ENCODE results near the gene CASTOR1. TPM values are rescaled to one million over a fixed set of nuclear protein-coding genes. Genes with fewer than 3 reads are reported as not detected.

CASTOR1 gene
- total and polyA plus RNA-seq, 4 donors = 12.6 to 26.5 (median 15.3) TPM

DNA sequence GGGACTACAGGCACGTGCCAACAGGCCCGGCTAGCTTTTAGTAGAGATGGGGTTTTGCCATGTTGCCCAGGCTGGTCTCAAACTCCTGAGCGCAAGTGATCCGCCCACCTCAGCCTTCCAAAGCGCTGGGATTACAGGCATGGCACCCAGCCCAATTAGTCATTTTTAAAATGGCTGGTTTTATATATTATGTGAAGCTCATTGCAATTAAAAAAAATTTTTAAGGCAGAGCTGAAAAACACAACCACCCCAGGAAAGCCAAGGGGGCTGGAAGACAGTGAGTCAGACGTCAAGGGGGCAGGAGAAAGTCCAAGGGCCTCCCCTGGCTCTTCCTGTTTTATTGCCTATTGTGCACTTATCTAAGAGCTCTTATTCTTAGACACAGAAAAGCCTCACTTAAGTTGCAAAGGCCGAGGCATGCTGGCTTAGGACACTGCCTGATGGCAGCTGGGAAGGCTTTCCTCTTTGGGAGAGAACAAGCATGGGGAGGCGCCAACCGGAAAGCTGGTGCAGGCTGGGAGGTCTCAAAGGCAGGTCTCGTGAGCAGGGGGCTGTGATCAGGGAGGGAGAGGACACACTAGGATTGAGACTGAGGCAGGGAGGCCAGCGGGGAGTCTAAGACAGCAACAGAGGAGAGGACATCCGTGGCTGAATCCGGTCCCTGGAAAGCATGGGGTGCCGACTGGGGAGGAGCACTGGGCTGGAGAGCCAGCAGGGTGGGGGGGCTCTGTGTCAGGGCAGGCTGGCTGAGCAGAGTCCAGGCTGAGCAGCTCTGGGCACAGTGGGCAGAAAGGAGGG is 11.6 kb downstream of the CASTOR1 start:
- no peaks in the 10 kb centered on the region for H3K27me3 ChIP-seq (ENCODE audit: control insufficient read depth in 3 of 3, insufficient read depth in 3 of 3, low read length in 2 of 3)
- TF ChIP-seq, protein P1, sequence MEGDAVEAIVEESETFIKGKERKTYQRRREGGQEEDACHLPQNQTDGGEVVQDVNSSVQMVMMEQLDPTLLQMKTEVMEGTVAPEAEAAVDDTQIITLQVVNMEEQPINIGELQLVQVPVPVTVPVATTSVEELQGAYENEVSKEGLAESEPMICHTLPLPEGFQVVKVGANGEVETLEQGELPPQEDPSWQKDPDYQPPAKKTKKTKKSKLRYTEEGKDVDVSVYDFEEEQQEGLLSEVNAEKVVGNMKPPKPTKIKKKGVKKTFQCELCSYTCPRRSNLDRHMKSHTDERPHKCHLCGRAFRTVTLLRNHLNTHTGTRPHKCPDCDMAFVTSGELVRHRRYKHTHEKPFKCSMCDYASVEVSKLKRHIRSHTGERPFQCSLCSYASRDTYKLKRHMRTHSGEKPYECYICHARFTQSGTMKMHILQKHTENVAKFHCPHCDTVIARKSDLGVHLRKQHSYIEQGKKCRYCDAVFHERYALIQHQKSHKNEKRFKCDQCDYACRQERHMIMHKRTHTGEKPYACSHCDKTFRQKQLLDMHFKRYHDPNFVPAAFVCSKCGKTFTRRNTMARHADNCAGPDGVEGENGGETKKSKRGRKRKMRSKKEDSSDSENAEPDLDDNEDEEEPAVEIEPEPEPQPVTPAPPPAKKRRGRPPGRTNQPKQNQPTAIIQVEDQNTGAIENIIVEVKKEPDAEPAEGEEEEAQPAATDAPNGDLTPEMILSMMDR (IDR thresholded peaks at IDR 0.05; ENCODE audit: control extremely low read depth, extremely low read depth) = no peak
- no peak overlapping the region for H3K9ac ChIP-seq (ENCODE audit: insufficient read depth in 1 of 2, low read length in 2 of 2)
- ATAC-seq (ENCODE audit: insufficient read depth, low FRiP score) = no peak
- no peaks in the 10 kb centered on the region for H3K9me3 ChIP-seq (ENCODE audit: control insufficient read depth in 4 of 4, insufficient read depth in 3 of 4, low read length in 3 of 4)
- H3K36me3 ChIP-seq (ENCODE audit: control insufficient read depth in 4 of 4, insufficient read depth in 4 of 4, low read length in 4 of 4) = peaks cover 0 to under 1% (median 0%) of the 10 kb centered on the region in 4 donors
- peaks cover 0 to 7% (median 0%) of the 10 kb centered on the region in 5 donors for H3K4me1 ChIP-seq (ENCODE audit: control insufficient read depth in 5 of 5, insufficient read depth in 5 of 5, low read length in 5 of 5)
- H3K27ac ChIP-seq (ENCODE audit: low read depth in 1 of 2, low read length in 1 of 2) = peak overlapping the region in 1 of 2 donors; percentile 20
- 45 to 57% methylated on average over 14 of the region's 14 CpGs for WGBS, 2 donors
- H3K4me3 ChIP-seq = no peak overlapping the region
- peak in 2 of 3 donors; percentile 35 to 48 for DNase-seq

DNA sequence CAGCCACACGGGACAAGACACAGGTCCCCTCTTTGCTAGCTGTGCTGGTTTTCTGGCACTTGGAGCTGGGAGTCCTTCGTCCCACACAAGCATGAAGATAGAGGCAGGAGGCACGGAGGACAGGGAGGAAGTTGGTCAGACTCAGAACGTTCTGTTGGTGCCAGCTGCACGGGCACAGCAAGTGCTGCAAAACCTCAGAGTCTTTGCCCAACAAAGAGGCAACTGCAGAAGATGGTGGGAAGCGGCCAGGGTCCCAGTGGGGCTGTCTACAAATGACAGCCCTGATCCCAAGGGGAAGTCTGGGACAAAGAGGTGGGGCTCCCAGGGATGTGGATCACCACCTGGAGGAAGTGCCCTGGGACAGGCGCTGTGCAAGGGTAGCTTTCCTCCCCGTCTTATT is 13.3 kb downstream of the CASTOR1 start:
- no peaks in the 10 kb centered on the region for H3K9me3 ChIP-seq (ENCODE audit: control insufficient read depth in 4 of 4, insufficient read depth in 3 of 4, low read length in 3 of 4)
- TF ChIP-seq, protein P1 (IDR thresholded peaks at IDR 0.05; ENCODE audit: control extremely low read depth, extremely low read depth) = no peak
- H3K36me3 ChIP-seq (ENCODE audit: control insufficient read depth in 4 of 4, insufficient read depth in 4 of 4, low read length in 4 of 4) = no peaks in the 10 kb centered on the region
- WGBS, 2 donors = 38 to 66% methylated on average over 8 of the region's 8 CpGs
- H3K4me3 ChIP-seq = no peak overlapping the region
- DNase-seq (no peak), ATAC-seq (ENCODE audit: insufficient read depth, low FRiP score) (no peak)
- H3K4me1 ChIP-seq (ENCODE audit: control insufficient read depth in 5 of 5, insufficient read depth in 5 of 5, low read length in 5 of 5) = peaks cover 0 to 7% (median 0%) of the 10 kb centered on the region in 5 donors
- no peak overlapping the region for H3K27ac ChIP-seq (ENCODE audit: low read depth in 1 of 2, low read length in 1 of 2)
- H3K27me3 ChIP-seq (ENCODE audit: control insufficient read depth in 3 of 3, insufficient read depth in 3 of 3, low read length in 2 of 3) = no peaks in the 10 kb centered on the region
- H3K9ac ChIP-seq (ENCODE audit: insufficient read depth in 1 of 2, low read length in 2 of 2) = no peak overlapping the region

- DNase-seq = no peak
- Histone ChIP-seq H3K9ac (ENCODE audit: insufficient read depth in 1 of 2, low read length in 2 of 2) (no peak overlapping the region), H3K4me3 (no peak overlapping the region), H3K36me3 (ENCODE audit: control insufficient read depth in 4 of 4, insufficient read depth in 4 of 4, low read length in 4 of 4) (no peaks in the 10 kb centered on the region), H3K4me1 (ENCODE audit: control insufficient read depth in 5 of 5, insufficient read depth in 5 of 5, low read length in 5 of 5) (peaks cover 0 to 7% (median 0%) of the 10 kb centered on the region in 5 donors), H3K27ac (ENCODE audit: low read depth in 1 of 2, low read length in 1 of 2) (no peak overlapping the region), H3K9me3 (ENCODE audit: control insufficient read depth in 4 of 4, insufficient read depth in 3 of 4, low read length in 3 of 4) (no peaks in the 10 kb centered on the region), H3K27me3 (ENCODE audit: control insufficient read depth in 3 of 3, insufficient read depth in 3 of 3, low read length in 2 of 3) (no peaks in the 10 kb centered on the region)
- WGBS, 2 donors = 64 to 66% methylated on average over 8 of the region's 8 CpGs
- no peak for ATAC-seq (ENCODE audit: insufficient read depth, low FRiP score)
- TF ChIP-seq, protein P1 (IDR thresholded peaks at IDR 0.05; ENCODE audit: control extremely low read depth, extremely low read depth) = no peak
These were observed 13.7 kb downstream of the CASTOR1 start for GRCh38 chr22:30275625-30276024.
